Inferior parietal cortex (tissue), 1 donor: ENCODE data around the gene FOXD4L6.
"Not testable (repeated sequence)": the region's sequence is repeated elsewhere in the genome, so short reads cannot be mapped to it uniquely, and the experiment has no call there.

Source experiments
- DNase-seq: peaks from one replicate; pipeline ENCODE4 v3.0.0-alpha.2; 2016; ENCODE audit errors: extremely low spot score

FOXD4L6 gene

GRCh38 chr9:41128581-41128980, at the start of gene FOXD4L6:
Gene FOXD4L6, minus strand, starts transcription at chr9:41128681. Its CDS starts 298 bp downstream, at chr9:41128383.
- not testable (repeated sequence) for DNase-seq

GRCh38 chr9:41174994-41175393, 46.5 kb upstream of the FOXD4L6 start:
- DNase-seq, result not testable (repeated sequence)

- not testable (repeated sequence) for DNase-seq
These were observed 21.6 kb upstream of the FOXD4L6 start for GRCh38 chr9:41150116-41150515.

GRCh38 chr9:41141878-41142277, 13.4 kb upstream of the FOXD4L6 start:
- DNase-seq, result not testable (repeated sequence)

- DNase-seq, result not testable (repeated sequence)
These were observed 1.6 kb downstream of the FOXD4L6 start for GRCh38 chr9:41126746-41127446.

- DNase-seq, result not testable (repeated sequence)
These were observed 2.5 kb downstream of the FOXD4L6 start for GRCh38 chr9:41125936-41126335.

GRCh38 chr9:41125109-41125658, 3.3 kb downstream of the FOXD4L6 start:
- DNase-seq, result not testable (repeated sequence)

- DNase-seq, result not testable (repeated sequence)
These were observed 4.0 kb downstream of the FOXD4L6 start for GRCh38 chr9:41124250-41125108.

GRCh38 chr9:41123812-41124211, 4.7 kb downstream of the FOXD4L6 start:
- DNase-seq, result not testable (repeated sequence)

GRCh38 chr9:41123396-41123795, 5.1 kb downstream of the FOXD4L6 start:
- DNase-seq, result not testable (repeated sequence)

GRCh38 chr9:41120696-41121095, 7.8 kb downstream of the FOXD4L6 start:
- DNase-seq, result not testable (repeated sequence)

GRCh38 chr9:41119719-41120118, 8.8 kb downstream of the FOXD4L6 start:
- not testable (repeated sequence) for DNase-seq

GRCh38 chr9:41119311-41119710, 9.2 kb downstream of the FOXD4L6 start:
- not testable (repeated sequence) for DNase-seq

GRCh38 chr9:41113348-41113747, 15.1 kb downstream of the FOXD4L6 start:
- DNase-seq, result not testable (repeated sequence)

GRCh38 chr9:41111414-41111813, 17.1 kb downstream of the FOXD4L6 start:
- DNase-seq, result not testable (repeated sequence)

- DNase-seq, result not testable (repeated sequence)
These were observed 17.6 kb downstream of the FOXD4L6 start for GRCh38 chr9:41110913-41111312.

GRCh38 chr9:41109253-41109652, 19.2 kb downstream of the FOXD4L6 start:
- DNase-seq, result not testable (repeated sequence)

- not testable (repeated sequence) for DNase-seq
These were observed 19.7 kb downstream of the FOXD4L6 start for GRCh38 chr9:41108816-41109215.

- DNase-seq, result not testable (repeated sequence)
These were observed 21.9 kb downstream of the FOXD4L6 start for GRCh38 chr9:41106472-41107116.

- DNase-seq, result not testable (repeated sequence)
These were observed 22.8 kb downstream of the FOXD4L6 start for GRCh38 chr9:41105557-41106253.

- DNase-seq, result not testable (repeated sequence)
These were observed 23.9 kb downstream of the FOXD4L6 start for GRCh38 chr9:41104542-41104941.
